Midbrain (tissue), 1 donor: ENCODE measurements around the gene ECSCR.
A peak's percentile ranks its signal among the peaks of the same experiment; 100 is the strongest.
"Not testable (repeated sequence)": the region's sequence is repeated elsewhere in the genome, so short reads cannot be mapped to it uniquely, and the experiment has no call there.

ENCODE experiments used
- DNase-seq: peaks from one replicate; lab custom pipeline; 2025; lab: John Stamatoyannopoulos, UW

The ECSCR gene

GRCh38 chr5:139413963-139414362, 48.6 kb downstream of the ECSCR start:
- DNase-seq, result no peak

GRCh38 chr5:139413153-139413552, 49.4 kb downstream of the ECSCR start:
- no peak for DNase-seq

DNA sequence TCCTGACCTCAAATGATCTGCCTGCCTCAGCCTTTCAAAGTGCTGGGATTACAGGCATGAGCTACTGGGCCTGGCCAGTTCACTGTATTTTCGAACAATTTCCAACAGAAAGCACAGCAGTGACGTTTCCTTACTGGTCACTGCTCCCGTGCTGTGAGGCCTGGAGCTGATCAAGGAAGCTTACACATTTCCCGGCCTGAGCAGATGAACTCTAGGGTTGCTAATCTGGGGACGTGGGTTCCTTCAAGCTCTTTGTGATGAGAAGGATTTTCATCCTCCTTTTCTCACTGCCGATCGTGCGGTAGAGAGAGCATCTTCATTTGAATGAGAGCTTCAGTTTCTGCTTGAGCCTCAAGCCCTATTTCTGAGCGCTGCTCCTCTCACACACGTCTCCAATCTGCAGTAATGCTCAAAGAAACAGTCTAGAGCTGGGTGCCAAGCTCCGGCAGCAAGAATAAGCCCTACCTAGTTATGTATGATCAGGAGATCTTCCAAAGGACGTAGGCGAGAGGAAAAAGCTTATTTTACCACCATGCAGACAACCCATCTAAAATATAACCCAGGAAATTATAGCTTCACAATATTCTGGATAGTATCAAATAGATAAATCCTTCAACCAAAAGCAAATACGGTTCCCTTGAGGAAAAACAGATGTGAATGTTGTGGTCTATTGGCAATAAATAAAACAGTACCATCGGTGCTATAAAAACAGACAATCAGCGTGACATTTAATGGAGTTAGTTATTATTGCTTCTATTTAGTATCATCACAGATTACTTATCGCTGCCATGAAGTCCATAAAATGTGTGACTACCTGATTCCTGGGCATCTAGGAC, 51.3 kb downstream of the ECSCR start:
- no peak for DNase-seq

- no peak for DNase-seq
Measured at GRCh38 chr5:139410121-139410992, 52.2 kb downstream of the ECSCR start.

DNA sequence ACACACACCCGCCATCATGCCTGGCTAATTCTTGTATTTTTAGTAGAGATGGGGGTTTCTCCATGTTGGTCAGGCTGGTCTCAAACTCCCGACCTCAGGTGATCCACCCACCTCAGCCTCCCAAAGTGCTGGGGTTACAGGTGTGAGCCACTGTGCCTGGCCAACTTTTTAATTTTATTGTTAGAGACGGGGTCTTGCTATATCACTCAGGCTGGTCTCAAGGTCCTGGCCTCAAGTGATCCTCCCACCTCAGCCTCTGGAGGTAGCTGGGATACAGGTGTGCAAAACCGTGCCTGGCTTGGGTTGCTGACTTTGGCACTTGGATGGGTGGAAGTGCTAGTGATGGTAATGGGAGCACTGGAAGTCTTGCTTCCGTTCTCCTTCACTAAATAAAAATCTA, 53.4 kb downstream of the ECSCR start:
- not testable (repeated sequence) for DNase-seq

GRCh38 chr5:139408191-139408590, 54.4 kb downstream of the ECSCR start:
- DNase-seq, result no peak

DNA sequence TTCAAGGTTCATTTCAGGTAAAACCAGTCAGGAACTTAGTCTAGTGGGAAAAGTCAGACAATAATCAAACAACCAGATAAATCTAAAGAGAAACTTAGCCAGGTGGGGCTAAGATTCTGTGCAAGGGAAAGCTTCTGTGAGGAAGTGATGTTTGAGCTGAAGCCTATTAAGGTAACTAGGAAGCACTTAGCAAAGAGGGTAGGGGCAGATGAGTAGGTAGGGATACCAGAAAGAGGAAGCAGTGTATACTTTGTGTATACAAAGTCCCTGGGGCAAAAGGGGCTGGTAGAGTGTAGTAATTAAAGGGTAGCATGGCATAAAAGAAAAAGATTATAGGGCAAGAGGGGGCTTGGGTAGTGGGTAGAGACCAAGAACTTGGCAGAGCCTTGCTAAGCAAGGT, 55.0 kb downstream of the ECSCR start:
- DNase-seq, result no peak

DNA sequence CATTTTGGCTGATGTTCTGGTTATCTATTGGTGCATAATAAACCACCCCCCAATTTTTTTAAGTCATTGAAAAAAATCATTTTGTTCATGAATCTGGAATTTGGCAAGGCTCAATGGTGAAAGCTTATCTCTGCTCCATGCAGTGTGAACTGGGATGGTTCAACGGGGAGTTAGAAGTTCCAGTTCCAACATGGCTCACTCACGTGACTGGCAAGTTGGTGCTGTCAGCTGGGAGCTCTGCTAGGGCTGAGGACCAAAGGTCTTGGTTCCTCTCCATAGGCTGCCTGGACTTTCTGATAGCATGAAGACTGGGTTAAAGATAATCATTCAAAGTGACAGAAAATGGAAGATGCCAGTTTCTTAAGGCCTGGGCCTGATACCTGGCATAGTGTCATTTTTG, 55.6 kb downstream of the ECSCR start:
- DNase-seq, result no peak

DNA sequence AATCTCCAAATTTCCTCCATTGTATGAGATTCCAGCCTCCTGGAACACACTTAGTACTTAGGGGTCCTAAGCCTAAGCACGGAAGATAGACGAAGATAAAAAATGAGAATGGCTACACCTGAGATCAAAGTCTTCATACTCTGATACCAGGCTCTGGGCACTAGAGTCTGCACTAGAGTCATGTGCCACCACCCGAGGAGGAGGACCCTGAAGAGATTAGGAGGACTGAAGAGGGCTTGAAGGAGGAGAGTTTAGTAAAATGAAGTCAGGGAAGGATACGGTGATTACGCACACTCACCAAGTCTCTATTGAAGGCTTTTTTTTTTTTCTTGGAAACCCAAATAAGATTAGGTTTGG, 58.1 kb downstream of the ECSCR start:
- DNase-seq, result no peak

GRCh38 chr5:139403787-139404483, 58.6 kb downstream of the ECSCR start, which contains the start of gene SPATA24:
Gene SPATA24 (minus strand): TSS chr5:139404089. CDS start chr5:139404060, 29 bp downstream.
- peak; percentile 98 for DNase-seq

DNA sequence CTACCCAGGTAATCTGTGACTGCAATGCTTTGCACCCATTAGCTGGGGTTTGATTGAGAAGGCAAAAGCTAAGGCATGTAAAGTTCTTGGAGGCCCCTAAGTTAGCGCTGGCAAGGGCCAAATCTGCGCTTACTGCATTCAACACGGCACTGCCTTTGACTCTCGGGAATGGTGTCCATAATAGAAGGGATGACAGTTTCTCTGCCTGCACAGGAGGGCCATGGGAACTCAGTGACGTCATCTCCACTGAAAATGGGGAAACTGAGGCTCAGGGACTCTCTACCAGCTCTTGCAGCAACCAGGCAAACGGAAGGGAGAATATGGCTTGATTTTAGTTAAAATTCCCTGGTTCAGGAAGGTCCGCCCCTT, 59.1 kb downstream of the ECSCR start:
- DNase-seq, result no peak

GRCh38 chr5:139402561-139403158, 59.9 kb downstream of the ECSCR start:
- no peak for DNase-seq

- no peak for DNase-seq
Measured at GRCh38 chr5:139401546-139401945, 61.0 kb downstream of the ECSCR start.

DNA sequence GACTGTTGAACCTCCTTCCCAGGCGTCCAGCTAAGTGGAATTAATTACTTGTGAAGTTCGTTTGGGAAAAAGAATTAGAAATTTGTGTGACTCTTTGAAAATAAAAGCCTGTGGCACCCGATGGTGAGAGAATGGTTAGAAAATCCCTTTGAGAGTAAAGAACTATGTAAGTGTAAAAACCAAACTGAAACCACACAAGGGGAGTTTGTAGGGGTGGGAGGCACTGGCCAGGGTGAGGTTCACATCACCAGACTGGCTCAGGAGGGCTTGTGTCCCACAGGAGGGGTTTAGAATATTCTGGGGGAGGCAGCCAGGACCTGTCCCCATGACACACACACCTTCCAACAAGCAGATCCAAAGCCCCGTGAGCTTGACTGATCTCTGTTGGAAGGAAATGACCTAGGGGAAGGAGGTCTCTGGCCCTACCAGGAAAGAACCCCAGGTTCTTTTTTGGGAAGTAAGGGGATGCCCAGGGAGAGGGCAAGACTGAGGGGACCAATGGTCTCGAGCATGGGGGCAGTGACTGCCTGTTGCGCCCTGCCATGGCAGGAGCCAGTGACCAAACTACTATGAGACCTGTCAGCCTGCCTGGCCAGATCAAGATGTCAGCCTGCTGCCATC, 62.9 kb downstream of the ECSCR start:
- no peak for DNase-seq
